Loucy (cell line): ENCODE results near the gene MINDY3.
A peak's percentile ranks its signal among the peaks of the same experiment; 100 is the strongest.

Source experiments
- H2AFZ ChIP-seq: fragments of 200-600 bp; sonication (generic); 2 replicates; pipeline ENCODE4 v1.6.0; 2016; ENCODE audit warnings: antibody characterized with exemption, mild to moderate bottlenecking, low read length, moderate library complexity
- H3F3A ChIP-seq: fragments of 200-600 bp; 2 replicates; pipeline ENCODE4 v1.6.0; 2016; ENCODE audit warnings: antibody characterized with exemption, low read depth, mild to moderate bottlenecking
- H3K27me3 ChIP-seq: fragments of 200-600 bp; sonication (generic); 2 replicates; pipeline ENCODE4 v1.6.1; 2014; ENCODE audit warnings: low read length, mild to moderate bottlenecking; ENCODE audit not compliant: insufficient read depth, poor library complexity, severe bottlenecking
- H3K36me3 ChIP-seq: fragments of 200-600 bp; sonication (generic); 2 replicates; pipeline ENCODE4 v1.6.1; 2016; ENCODE audit warnings: low read length; ENCODE audit not compliant: insufficient read depth
- H3K4me1 ChIP-seq: fragments of 200-600 bp; sonication (generic); 2 replicates; pipeline ENCODE4 v1.5.1; 2014; ENCODE audit warnings: low read length, mild to moderate bottlenecking; ENCODE audit not compliant: insufficient read depth, poor library complexity, severe bottlenecking
- H3K4me2 ChIP-seq: fragments of 200-600 bp; sonication (generic); 2 replicates; pipeline ENCODE4 v1.6.0; 2014; ENCODE audit warnings: antibody characterized with exemption, low read length, low read depth, mild to moderate bottlenecking; ENCODE audit not compliant: poor library complexity, severe bottlenecking
- H3K4me3 ChIP-seq: fragments of 200-600 bp; sonication (generic); 2 replicates; pipeline ENCODE4 v1.5.1; 2014; ENCODE audit warnings: low read length, mild to moderate bottlenecking, mixed read lengths; ENCODE audit not compliant: poor library complexity, severe bottlenecking
- H3K79me2 ChIP-seq: fragments of 200-600 bp; sonication (generic); 2 replicates; pipeline ENCODE4 v1.6.1; 2014; ENCODE audit warnings: low read length; ENCODE audit not compliant: insufficient read depth
- H3K9ac ChIP-seq: fragments of 200-600 bp; sonication (generic); 2 replicates; pipeline ENCODE4 v1.6.0; 2014; ENCODE audit warnings: mild to moderate bottlenecking, low read depth, low read length, moderate library complexity; ENCODE audit not compliant: poor library complexity, severe bottlenecking
- H3K9me2 ChIP-seq: fragments of 200-600 bp; sonication (generic); replicated peaks from 2 replicates; pipeline ENCODE4 v1.6.1; 2016; ENCODE audit warnings: low read depth, low read length, mixed read lengths
- H3K9me3 ChIP-seq: fragments of 200-600 bp; sonication (generic); 2 replicates; pipeline ENCODE4 v1.6.1; 2014; ENCODE audit warnings: mild to moderate bottlenecking, antibody characterized with exemption, low read length, low read depth; ENCODE audit not compliant: insufficient read depth
- H4K20me1 ChIP-seq: fragments of 200-600 bp; sonication (generic); 2 replicates; pipeline ENCODE4 v1.6.0; 2014; ENCODE audit warnings: antibody characterized with exemption, low read length, mild to moderate bottlenecking; ENCODE audit not compliant: insufficient read depth, poor library complexity, severe bottlenecking
- EZH2phosphoT487 ChIP-seq: fragments of 200-600 bp; IDR thresholded peaks from 2 replicates; pipeline ENCODE4 v1.6.1; 2018; ENCODE audit warnings: antibody characterized with exemption, mild to moderate bottlenecking, moderate library complexity, borderline replicate concordance
- TF ChIP-seq, protein P1 (sequence below): fragments of 200-600 bp; sonication (generic); conservative IDR thresholded peaks from 2 replicates; pipeline ENCODE4 v1.5.1; 2014; ENCODE audit warnings: mild to moderate bottlenecking, antibody characterized with exemption, low read length

MINDY3 gene

DNA sequence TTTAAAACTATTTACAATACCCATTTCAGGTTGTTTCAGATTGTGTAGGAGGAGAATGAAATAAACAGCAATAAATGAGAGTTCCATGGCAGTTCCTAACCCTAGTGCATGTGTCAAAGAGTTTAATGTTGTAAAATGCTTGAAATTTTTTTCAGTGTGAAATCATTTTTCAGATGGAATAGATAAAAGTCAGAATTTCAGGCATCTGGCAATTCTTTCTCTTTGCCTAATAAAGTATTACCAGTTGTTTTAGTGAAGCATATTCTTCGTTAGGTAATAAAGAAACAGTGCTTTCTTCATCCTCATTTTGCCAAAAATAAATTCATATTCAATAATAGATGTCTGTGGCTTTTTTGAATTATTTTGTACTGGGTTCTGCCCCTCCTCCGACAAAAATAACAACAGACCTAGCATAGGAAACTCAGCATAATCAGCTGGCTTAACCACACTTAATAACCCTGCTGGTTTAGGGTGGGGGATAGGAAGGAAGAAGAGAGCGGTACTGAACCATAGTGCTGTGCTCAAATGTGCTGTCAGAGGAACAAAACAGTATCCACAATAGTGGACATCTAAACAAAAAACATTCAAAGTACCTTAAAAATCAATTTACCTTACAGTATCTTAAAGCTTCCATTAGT lies 39.1 kb downstream of the MINDY3 start:
- Histone ChIP-seq H3K27me3 (no peaks in the 10 kb centered on the region), H3K4me3 (peak overlapping the region; percentile 23), H3K9ac (no peak overlapping the region), H3K36me3 (peaks cover 13% of the 10 kb centered on the region; the same call in 1 of the 2 replicates), H3K4me1 (peaks cover 15% of the 10 kb centered on the region), H2AFZ (no peak overlapping the region), H3K4me2 (peak overlapping the region; percentile 60), H3K79me2 (no peaks in the 10 kb centered on the region), H4K20me1 (no peaks in the 10 kb centered on the region), H3K9me2 (no peaks in the 10 kb centered on the region), H3K9me3 (no peaks in the 10 kb centered on the region), H3F3A (no peaks in the 10 kb centered on the region)
- TF ChIP-seq, protein P1, sequence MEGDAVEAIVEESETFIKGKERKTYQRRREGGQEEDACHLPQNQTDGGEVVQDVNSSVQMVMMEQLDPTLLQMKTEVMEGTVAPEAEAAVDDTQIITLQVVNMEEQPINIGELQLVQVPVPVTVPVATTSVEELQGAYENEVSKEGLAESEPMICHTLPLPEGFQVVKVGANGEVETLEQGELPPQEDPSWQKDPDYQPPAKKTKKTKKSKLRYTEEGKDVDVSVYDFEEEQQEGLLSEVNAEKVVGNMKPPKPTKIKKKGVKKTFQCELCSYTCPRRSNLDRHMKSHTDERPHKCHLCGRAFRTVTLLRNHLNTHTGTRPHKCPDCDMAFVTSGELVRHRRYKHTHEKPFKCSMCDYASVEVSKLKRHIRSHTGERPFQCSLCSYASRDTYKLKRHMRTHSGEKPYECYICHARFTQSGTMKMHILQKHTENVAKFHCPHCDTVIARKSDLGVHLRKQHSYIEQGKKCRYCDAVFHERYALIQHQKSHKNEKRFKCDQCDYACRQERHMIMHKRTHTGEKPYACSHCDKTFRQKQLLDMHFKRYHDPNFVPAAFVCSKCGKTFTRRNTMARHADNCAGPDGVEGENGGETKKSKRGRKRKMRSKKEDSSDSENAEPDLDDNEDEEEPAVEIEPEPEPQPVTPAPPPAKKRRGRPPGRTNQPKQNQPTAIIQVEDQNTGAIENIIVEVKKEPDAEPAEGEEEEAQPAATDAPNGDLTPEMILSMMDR, result no peak
- TF ChIP-seq EZH2phosphoT487, result no peak

DNA sequence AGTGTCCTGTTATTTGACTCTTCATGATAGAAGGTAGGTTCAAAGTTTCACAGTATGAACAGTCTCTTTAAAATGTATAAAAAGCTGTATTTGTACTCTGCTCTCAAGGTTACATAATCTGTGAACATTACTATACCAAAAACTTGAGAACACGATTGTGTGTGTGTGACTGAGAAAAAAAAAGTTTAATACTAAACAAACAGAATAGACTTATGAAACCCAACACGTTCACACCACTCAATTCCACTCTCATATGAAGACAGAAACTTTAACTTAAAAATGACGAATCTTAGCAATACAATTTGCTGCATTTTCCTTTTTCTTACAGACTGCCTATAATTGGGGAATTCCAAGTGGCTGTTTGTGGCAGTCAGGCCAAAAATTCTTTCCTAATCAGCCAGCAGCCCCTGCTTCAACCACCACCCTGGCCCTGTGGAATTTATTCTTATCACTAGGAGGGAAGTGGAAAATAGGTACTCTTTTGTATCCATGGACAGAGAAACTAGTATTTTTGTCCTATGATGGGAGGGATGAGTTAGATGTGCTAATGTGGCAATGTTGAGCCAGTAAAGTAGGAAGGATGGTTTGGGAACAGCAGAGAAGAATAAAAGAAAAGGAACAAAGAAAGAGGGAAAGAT lies 42.8 kb downstream of the MINDY3 start:
- no peak overlapping the region for H3K4me3 ChIP-seq
- H3K27me3 ChIP-seq, result no peaks in the 10 kb centered on the region
- no peak for TF ChIP-seq EZH2phosphoT487
- TF ChIP-seq, protein P1, result no peak
- no peak overlapping the region for H3K4me2 ChIP-seq
- peaks cover 17% of the 10 kb centered on the region; the same call in 1 of the 2 replicates for H3K36me3 ChIP-seq
- no peak overlapping the region for H2AFZ ChIP-seq
- H3K79me2 ChIP-seq, result no peaks in the 10 kb centered on the region
- no peak overlapping the region for H3K9ac ChIP-seq
- H3K9me3 ChIP-seq, result no peaks in the 10 kb centered on the region
- no peaks in the 10 kb centered on the region for H3K9me2 ChIP-seq
- no peaks in the 10 kb centered on the region for H3F3A ChIP-seq
- H4K20me1 ChIP-seq, result no peaks in the 10 kb centered on the region
- peaks cover 40% of the 10 kb centered on the region for H3K4me1 ChIP-seq

DNA sequence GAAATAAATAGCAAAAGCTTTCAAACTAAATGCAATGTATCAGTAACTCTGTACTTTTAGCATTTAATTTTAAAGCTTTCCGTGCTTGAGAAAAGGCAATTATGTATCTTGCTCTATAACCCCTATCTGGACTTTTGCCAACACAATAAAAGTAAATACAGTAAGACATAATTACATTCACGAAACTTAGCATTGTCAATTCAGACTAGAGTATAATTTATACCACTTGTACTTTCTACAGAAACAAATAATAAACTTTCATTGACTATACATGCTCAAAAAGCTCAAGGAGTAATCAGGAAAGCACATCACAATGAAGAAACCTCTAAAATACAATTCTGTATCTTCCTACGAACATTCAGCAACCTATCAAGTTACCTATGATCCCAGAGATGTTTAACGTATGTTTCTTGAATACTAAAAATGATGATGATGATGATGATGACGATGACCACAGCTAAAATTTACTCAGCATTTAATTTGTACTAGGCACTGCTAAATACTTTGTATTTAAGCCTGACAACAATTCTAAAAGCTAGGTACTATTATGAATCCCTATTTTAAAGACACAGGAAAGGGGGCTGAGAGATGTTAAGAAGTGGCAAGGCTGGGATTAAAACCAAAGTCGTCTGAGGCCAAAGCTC lies 44.9 kb downstream of the MINDY3 start:
- Histone ChIP-seq H3F3A (no peaks in the 10 kb centered on the region), H3K27me3 (no peaks in the 10 kb centered on the region), H3K4me1 (peaks cover 25% of the 10 kb centered on the region), H3K4me3 (no peak overlapping the region), H3K9me3 (no peaks in the 10 kb centered on the region), H3K9me2 (no peaks in the 10 kb centered on the region), H3K79me2 (no peaks in the 10 kb centered on the region), H3K36me3 (peaks cover 17% of the 10 kb centered on the region; the same call in 1 of the 2 replicates), H3K4me2 (peak overlapping the region; percentile 35), H3K9ac (no peak overlapping the region), H4K20me1 (no peaks in the 10 kb centered on the region), H2AFZ (no peak overlapping the region)
- TF ChIP-seq EZH2phosphoT487, result no peak
- TF ChIP-seq, protein P1, result no peak
